NB4 (cell line): Measurements from ENCODE around the gene DCAF12L1.

ENCODE experiments used
- POLR2A ChIP-seq: IDR thresholded peaks from 2 replicates; pipeline ENCODE4 v1.6.1; 2011; ENCODE audit warnings: mild to moderate bottlenecking; ENCODE audit not compliant: insufficient read length; ENCODE audit errors: extremely low read depth
- TF ChIP-seq, protein P1 (sequence below): IDR thresholded peaks from one replicate; pipeline ENCODE4 v1.5.1; 2012; ENCODE audit warnings: low read depth, low read length
- TF ChIP-seq, protein P2 (sequence below): IDR thresholded peaks from 2 replicates; pipeline ENCODE4 v1.6.1; 2011; ENCODE audit warnings: low read depth, low read length

DNA sequence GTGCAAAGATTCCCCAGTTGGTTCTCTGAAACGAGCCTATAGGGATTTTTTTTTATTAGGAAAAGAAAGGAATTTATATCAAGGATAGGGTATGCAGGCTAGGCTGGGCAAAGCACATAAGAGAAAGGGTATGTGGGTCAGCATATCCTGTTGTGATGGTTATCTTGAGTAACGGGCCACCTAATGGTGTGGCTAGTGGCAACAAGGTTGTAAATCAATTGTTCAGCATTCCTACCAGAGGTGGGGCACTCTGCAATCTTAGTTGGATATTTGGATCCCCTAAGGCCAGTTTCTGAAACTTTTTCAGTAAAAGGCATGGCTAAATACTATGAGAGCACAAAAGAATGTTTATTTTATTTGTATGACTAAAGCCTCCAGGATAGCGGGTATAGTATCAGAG, 42.7 kb downstream of the DCAF12L1 start:
- TF ChIP-seq, protein P1, sequence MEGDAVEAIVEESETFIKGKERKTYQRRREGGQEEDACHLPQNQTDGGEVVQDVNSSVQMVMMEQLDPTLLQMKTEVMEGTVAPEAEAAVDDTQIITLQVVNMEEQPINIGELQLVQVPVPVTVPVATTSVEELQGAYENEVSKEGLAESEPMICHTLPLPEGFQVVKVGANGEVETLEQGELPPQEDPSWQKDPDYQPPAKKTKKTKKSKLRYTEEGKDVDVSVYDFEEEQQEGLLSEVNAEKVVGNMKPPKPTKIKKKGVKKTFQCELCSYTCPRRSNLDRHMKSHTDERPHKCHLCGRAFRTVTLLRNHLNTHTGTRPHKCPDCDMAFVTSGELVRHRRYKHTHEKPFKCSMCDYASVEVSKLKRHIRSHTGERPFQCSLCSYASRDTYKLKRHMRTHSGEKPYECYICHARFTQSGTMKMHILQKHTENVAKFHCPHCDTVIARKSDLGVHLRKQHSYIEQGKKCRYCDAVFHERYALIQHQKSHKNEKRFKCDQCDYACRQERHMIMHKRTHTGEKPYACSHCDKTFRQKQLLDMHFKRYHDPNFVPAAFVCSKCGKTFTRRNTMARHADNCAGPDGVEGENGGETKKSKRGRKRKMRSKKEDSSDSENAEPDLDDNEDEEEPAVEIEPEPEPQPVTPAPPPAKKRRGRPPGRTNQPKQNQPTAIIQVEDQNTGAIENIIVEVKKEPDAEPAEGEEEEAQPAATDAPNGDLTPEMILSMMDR: no peak
- TF ChIP-seq POLR2A: no peak
- TF ChIP-seq, protein P2, sequence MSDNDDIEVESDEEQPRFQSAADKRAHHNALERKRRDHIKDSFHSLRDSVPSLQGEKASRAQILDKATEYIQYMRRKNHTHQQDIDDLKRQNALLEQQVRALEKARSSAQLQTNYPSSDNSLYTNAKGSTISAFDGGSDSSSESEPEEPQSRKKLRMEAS: no peak
